ENCODE measurements around the gene MYH14.

GRCh38 chr19:50231821-50232220 lies 28.4 kb downstream of the MYH14 start:
- TF ChIP-seq, protein P1, sequence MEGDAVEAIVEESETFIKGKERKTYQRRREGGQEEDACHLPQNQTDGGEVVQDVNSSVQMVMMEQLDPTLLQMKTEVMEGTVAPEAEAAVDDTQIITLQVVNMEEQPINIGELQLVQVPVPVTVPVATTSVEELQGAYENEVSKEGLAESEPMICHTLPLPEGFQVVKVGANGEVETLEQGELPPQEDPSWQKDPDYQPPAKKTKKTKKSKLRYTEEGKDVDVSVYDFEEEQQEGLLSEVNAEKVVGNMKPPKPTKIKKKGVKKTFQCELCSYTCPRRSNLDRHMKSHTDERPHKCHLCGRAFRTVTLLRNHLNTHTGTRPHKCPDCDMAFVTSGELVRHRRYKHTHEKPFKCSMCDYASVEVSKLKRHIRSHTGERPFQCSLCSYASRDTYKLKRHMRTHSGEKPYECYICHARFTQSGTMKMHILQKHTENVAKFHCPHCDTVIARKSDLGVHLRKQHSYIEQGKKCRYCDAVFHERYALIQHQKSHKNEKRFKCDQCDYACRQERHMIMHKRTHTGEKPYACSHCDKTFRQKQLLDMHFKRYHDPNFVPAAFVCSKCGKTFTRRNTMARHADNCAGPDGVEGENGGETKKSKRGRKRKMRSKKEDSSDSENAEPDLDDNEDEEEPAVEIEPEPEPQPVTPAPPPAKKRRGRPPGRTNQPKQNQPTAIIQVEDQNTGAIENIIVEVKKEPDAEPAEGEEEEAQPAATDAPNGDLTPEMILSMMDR (IDR thresholded peaks at IDR 0.05): no peak
- TF ChIP-seq POLR2A (IDR thresholded peaks at IDR 0.05) (no peak), POLR2AphosphoS5 (IDR thresholded peaks at IDR 0.05) (no peak)
